Activated CD8-positive, alpha-beta T cell treated with anti-CD3 and anti-CD28 coated beads for 36 hours (primary cell): Measurements from ENCODE around the gene ADGRV1. TPM values are rescaled to one million over a fixed set of nuclear protein-coding genes. Genes with fewer than 3 reads are reported as not detected.

Experiments
- ATAC-seq: fragments of 200-7000 bp; cut with Tn5 transposase; one replicate; pipeline ENCODE4 v1.10.0; 2021; ENCODE audit warnings: mild to moderate bottlenecking, moderate library complexity
- CTCF ChIA-PET: fragments of 350-600 bp; sonication (Branson Sonifier 250); formaldehyde crosslinking; loops from one replicate; lab custom pipeline; 2021; ENCODE audit warnings: antibody characterized with exemption; lab: Charles Lee
- POLR2A ChIA-PET: fragments of 350-600 bp; sonication (Branson Sonifier 250); formaldehyde crosslinking; loops from one replicate; lab custom pipeline; 2021; ENCODE audit warnings: antibody characterized with exemption; lab: Charles Lee
- DNase-seq: peaks from one replicate; pipeline ENCODE4 v3.0.0-alpha.2; 2020
- H3K27ac Mint-ChIP-seq: one replicate; pipeline ENCODE4 v1.8.0; 2021; ENCODE audit warnings: mild to moderate bottlenecking, mixed read lengths
- H3K27me3 Mint-ChIP-seq: one replicate; pipeline ENCODE4 v1.8.0; 2021; ENCODE audit warnings: mixed read lengths
- H3K36me3 Mint-ChIP-seq: one replicate; pipeline ENCODE4 v1.8.0; 2021; ENCODE audit warnings: low read depth, mixed read lengths
- H3K4me1 Mint-ChIP-seq: one replicate; pipeline ENCODE4 v1.8.0; 2021; ENCODE audit warnings: low read depth, mixed read lengths
- H3K4me3 Mint-ChIP-seq: one replicate; pipeline ENCODE4 v1.8.0; 2021; ENCODE audit warnings: mild to moderate bottlenecking, moderate library complexity, mixed read lengths
- H3K9me3 Mint-ChIP-seq: one replicate; pipeline ENCODE4 v1.8.0; 2021; ENCODE audit warnings: mixed read lengths
- intact Hi-C: fragments of 100-400 bp; cut with micrococcal nuclease; formaldehyde crosslinking; loops from one replicate; pipeline ENCODE4 v1.10.0; 2022
- total RNA-seq, 2 experiments: library from RNA; stranded (reverse); gene quantifications; one replicate each; pipeline ENCODE4 v1.2.3, GENCODE V29; 2021
- TF ChIP-seq, protein P1 (sequence below): fragments of 200-600 bp; IDR thresholded peaks from one replicate; pipeline ENCODE4 v1.8.0; 2022; ENCODE audit warnings: antibody characterized with exemption, mild to moderate bottlenecking

ADGRV1 gene
- total RNA-seq, 2 experiments from 2014 or later: 0.18 TPM; not detected in 1

GRCh38 chr5:90854169-90854568, 295.6 kb downstream of the ADGRV1 start:
- CTCF ChIA-PET: no interaction called here
- H3K9me3 Mint-ChIP-seq: no peaks in the 10 kb centered on the region

GRCh38 chr5:90855296-90856010, 296.9 kb downstream of the ADGRV1 start:
- no peak for ATAC-seq
- Mint-ChIP-seq H3K9me3 (no peaks in the 10 kb centered on the region), H3K4me3 (no peak overlapping the region), H3K27ac (no peak overlapping the region), H3K4me1 (no peaks in the 10 kb centered on the region), H3K36me3 (no peaks in the 10 kb centered on the region), H3K27me3 (peaks cover 3% of the 10 kb centered on the region)
- CTCF ChIA-PET: interaction anchor here (0.6 to 1.8 kb wide), 2 partner anchors 10 to 564 kb away, joined by 3 to 6 read pairs; no protein-coding TSS in a partner anchor
- TF ChIP-seq, protein P1, sequence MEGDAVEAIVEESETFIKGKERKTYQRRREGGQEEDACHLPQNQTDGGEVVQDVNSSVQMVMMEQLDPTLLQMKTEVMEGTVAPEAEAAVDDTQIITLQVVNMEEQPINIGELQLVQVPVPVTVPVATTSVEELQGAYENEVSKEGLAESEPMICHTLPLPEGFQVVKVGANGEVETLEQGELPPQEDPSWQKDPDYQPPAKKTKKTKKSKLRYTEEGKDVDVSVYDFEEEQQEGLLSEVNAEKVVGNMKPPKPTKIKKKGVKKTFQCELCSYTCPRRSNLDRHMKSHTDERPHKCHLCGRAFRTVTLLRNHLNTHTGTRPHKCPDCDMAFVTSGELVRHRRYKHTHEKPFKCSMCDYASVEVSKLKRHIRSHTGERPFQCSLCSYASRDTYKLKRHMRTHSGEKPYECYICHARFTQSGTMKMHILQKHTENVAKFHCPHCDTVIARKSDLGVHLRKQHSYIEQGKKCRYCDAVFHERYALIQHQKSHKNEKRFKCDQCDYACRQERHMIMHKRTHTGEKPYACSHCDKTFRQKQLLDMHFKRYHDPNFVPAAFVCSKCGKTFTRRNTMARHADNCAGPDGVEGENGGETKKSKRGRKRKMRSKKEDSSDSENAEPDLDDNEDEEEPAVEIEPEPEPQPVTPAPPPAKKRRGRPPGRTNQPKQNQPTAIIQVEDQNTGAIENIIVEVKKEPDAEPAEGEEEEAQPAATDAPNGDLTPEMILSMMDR: no peak
- no peak for DNase-seq
- POLR2A ChIA-PET: no interaction called here
- intact Hi-C loops: no loop called here

More at GRCh38 chr5:90854169-90854568, 295.6 kb downstream of the ADGRV1 start:
- no peak for ATAC-seq
- peaks cover 3% of the 10 kb centered on the region for H3K27me3 Mint-ChIP-seq
- intact Hi-C loops: no loop called here
- TF ChIP-seq, protein P1: no peak
- no peak overlapping the region for H3K4me3 Mint-ChIP-seq
- POLR2A ChIA-PET: no interaction called here
- H3K27ac Mint-ChIP-seq: no peak overlapping the region
- no peak for DNase-seq
- H3K4me1 Mint-ChIP-seq: no peaks in the 10 kb centered on the region
- no peaks in the 10 kb centered on the region for H3K36me3 Mint-ChIP-seq

DNA sequence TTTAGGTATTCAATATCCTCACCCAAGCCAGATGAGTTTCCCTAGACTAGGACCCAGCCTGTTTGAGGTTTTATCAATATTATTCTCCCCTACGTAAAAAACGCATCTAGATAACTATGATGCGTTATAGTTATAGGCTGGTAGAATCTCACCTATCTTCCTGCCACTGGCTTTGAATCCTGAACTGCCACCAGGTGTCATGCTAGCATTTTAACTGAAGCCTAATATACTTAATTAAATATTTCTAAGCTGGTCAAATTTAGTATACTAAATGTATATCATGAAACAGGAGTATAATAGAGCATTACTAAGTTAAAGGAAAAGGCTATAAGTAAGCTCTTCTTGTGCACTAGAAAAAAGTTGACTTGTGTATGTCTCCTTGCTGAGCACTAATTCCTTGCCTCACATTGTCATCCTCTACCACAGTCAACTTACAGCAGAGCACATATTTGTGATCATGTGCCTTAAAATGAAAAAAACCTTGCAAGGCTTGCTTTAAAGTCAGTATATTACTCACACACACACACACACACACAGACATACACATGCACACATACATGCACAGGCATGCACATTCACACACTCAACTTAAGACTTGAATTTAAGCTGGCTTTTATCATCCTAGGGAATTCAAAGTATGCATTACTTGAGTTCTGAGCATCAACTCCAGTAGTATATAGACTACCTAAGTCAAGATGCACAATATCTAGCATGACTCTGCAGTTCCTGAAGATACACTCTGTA, 303.4 kb downstream of the ADGRV1 start:
- DNase-seq (no peak), ATAC-seq (no peak)
- Mint-ChIP-seq H3K9me3 (no peaks in the 10 kb centered on the region), H3K27ac (no peak overlapping the region), H3K4me1 (no peaks in the 10 kb centered on the region), H3K36me3 (no peaks in the 10 kb centered on the region), H3K4me3 (no peak overlapping the region), H3K27me3 (no peaks in the 10 kb centered on the region)
- POLR2A ChIA-PET: interaction anchor here (0.7 kb wide), 1 partner anchor 10 kb away, joined by 4 read pairs; no protein-coding TSS in a partner anchor
- TF ChIP-seq, protein P1: no peak
- intact Hi-C loops: loop anchor here (10.0 kb wide), 1 partner anchor 523 kb away; the partner anchor contains the start of gene ARRDC3
- CTCF ChIA-PET: interaction anchor here (0.6 to 1.9 kb wide), 6 partner anchors 19 to 557 kb away, joined by 3 to 6 read pairs (median 4); no protein-coding TSS in a partner anchor

DNA sequence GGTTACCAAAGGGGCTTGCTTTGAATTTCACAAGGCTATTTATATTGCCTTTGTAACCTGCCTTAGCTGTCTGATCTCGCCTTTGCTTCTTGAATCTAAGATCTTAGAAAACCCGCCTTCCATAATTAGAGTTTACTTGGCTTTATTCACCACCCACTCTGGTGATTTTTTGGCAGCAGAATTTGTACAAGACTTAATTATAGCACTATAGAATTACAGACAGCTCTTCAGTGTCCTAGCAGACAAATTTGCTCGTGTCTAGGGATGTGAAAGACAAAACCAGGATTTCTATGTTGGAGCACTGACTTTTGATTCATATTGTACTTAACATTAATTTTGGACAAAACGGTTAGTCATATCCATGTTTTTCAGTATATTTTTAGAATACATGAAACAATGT, 306.6 kb downstream of the ADGRV1 start:
- Mint-ChIP-seq H3K36me3 (no peaks in the 10 kb centered on the region), H3K4me1 (peaks cover 5% of the 10 kb centered on the region), H3K4me3 (no peak overlapping the region), H3K9me3 (no peaks in the 10 kb centered on the region), H3K27me3 (peaks cover 6% of the 10 kb centered on the region), H3K27ac (no peak overlapping the region)
- intact Hi-C loops: loop anchor here (5.0 to 10.0 kb wide), 2 partner anchors 520 to 557 kb away; partner anchors contain the start of gene ARRDC3
- CTCF ChIA-PET: interaction anchor here (0.7 to 3.9 kb wide), 24 partner anchors 8 to 557 kb away, joined by 3 to 37 read pairs (median 4); partner anchors contain the start of gene ARRDC3
- TF ChIP-seq, protein P1: no peak
- DNase-seq: no peak
- POLR2A ChIA-PET: no interaction called here
- ATAC-seq: no peak
